Measurements from ENCODE around the gene NES. TPM values are rescaled to one million over a fixed set of nuclear protein-coding genes. Genes with fewer than 3 reads are reported as not detected.

The NES gene
- total RNA-seq, 1 experiment from 2014 or later: 8.4 TPM

DNA sequence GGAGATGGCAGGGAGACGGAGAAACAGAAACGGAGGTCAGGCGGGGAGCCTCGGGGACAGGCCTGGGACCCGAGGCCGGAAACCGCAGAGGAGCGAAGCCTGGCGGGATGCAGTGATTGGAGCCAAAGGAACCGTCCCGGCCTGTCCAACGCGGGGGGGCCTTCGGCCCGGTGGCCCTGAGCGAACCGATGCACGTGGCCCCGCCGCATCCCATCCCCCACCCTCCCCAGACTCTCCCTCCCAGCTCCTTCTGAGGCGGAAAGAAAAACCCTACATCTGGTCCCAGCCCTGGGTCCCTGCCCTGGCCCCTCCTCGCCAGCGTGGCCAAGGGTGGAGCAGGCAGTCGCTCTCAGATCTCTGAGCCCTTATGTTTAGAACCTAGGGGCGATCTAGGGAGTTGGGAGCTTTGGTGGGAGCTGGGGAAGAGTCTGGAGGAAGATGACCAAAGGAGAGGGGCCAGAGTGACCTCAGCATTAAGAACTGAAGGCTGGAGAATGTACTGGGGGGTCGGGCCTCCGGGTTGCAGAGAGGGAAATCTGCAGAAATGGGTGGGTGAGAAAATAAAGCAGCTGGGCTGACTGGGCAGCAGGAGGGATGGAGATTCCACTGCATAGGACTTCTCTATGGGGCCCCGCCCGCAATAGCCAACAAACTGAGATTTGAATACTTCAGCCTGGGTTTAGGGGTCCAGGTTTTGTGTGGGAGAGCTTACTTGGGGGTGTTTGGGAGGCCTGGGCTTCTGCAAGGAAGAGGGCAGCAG lies 29.6 kb upstream of the NES start:
- ChIA-PET POLR2A (interaction anchor here (0.9 to 6.4 kb wide), 9 partner anchors 9 to 80 kb away, joined by 3 to 87 read pairs (median 10); partner anchors contain the start of genes ISG20L2 and METTL25B), CTCF (interaction anchor here (0.6 to 14.7 kb wide), 18 partner anchors 9 to 153 kb away, joined by 3 to 310 read pairs (median 7); partner anchors contain the start of genes ISG20L2, METTL25B, NES and NTRK1)
- peak overlapping the region; percentile 80 for H3K9ac ChIP-seq (ENCODE audit: low read length)

DNA sequence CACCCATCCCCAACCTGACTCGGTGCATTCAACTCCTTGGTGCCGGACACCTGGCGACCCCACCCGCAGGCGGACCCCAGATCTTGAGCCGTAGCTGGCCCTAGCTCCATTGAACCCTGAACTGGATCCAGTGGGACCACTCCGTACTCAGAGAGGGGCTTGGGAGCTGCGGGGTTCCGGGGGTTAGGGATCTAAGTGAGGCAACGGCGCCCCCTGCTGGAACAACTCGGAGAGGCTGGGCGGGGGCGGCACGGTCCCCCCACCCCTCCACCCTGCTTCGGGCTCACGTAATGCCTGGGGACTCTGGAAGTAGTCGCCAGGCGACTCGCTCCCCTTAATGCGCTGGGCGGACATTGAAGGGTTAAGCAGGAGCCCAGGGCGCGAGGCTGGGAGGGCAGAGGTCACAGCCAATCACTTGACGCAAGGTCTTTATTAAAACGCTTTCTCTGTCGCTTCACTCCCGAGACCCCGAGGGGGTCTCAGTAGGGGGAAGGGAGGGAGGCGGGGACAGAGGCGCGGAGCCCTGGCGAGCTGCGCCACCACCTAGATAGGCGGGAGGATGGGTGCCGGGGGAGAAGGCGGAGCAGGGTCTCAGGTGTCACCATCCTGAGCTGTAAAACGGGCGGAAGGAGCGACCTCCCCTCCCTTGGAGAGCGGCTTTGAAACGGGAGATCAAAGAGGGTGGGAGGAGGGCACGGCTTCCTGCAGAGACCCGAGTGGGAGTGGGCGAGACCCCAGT lies 28.9 kb upstream of the NES start:
- no peaks in the 10 kb centered on the region for H3K9me3 ChIP-seq (ENCODE audit: control insufficient read depth in 1 of 2, insufficient read depth in 1 of 2, low read depth in 1 of 2, low read length in 2 of 2)
- ChIA-PET RAD21 (ENCODE audit: low non-redundant PET in 1 of 2, low total read pairs in 2 of 2, uncharacterized antibody in 2 of 2, unreplicated experiment in 2 of 2) (interaction anchor here (0.7 to 3.5 kb wide), 7 partner anchors 13 to 29 kb away, joined by 3 to 45 read pairs (median 13); no protein-coding TSS in a partner anchor), POLR2A (interaction anchor here (0.6 to 6.4 kb wide), 16 partner anchors 8 to 205 kb away, joined by 3 to 87 read pairs (median 4); partner anchors contain the start of genes ISG20L2, MEF2D, METTL25B and MRPL24), CTCF (interaction anchor here (0.8 to 14.7 kb wide), 19 partner anchors 9 to 222 kb away, joined by 3 to 310 read pairs (median 5); partner anchors contain the start of genes ISG20L2, METTL25B, NES and NTRK1)
- no TSS peak for BruUV-seq (replicated peaks)
- H3K36me3 ChIP-seq (ENCODE audit: control insufficient read depth in 1 of 2, insufficient read depth in 2 of 2, low read length in 2 of 2): peaks cover under 1 to 2% of the 10 kb centered on the region in 2 experiments; a peak in 2 of 4 replicates
- peaks cover 27% of the 10 kb centered on the region for H3K79me2 ChIP-seq (ENCODE audit: insufficient read depth, low read length)
- no peaks in the 10 kb centered on the region for H4K20me1 ChIP-seq (ENCODE audit: insufficient read depth)
- no peaks in the 10 kb centered on the region for H3K27me3 ChIP-seq (ENCODE audit: insufficient read depth, low read length)
- TF ChIP-seq, protein P1, sequence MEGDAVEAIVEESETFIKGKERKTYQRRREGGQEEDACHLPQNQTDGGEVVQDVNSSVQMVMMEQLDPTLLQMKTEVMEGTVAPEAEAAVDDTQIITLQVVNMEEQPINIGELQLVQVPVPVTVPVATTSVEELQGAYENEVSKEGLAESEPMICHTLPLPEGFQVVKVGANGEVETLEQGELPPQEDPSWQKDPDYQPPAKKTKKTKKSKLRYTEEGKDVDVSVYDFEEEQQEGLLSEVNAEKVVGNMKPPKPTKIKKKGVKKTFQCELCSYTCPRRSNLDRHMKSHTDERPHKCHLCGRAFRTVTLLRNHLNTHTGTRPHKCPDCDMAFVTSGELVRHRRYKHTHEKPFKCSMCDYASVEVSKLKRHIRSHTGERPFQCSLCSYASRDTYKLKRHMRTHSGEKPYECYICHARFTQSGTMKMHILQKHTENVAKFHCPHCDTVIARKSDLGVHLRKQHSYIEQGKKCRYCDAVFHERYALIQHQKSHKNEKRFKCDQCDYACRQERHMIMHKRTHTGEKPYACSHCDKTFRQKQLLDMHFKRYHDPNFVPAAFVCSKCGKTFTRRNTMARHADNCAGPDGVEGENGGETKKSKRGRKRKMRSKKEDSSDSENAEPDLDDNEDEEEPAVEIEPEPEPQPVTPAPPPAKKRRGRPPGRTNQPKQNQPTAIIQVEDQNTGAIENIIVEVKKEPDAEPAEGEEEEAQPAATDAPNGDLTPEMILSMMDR (IDR thresholded peaks at IDR 0.05 in 2 of 3, conservative IDR thresholded peaks at IDR 0.05 in 1 of 3; ENCODE audit: borderline replicate concordance in 1 of 3, insufficient read depth in 1 of 3, low read depth in 2 of 3, low read length in 2 of 3): peak in 2 of 3 experiments; percentile 80 to 92; a peak in 4 of 6 replicates
- TF ChIP-seq POLR2A (IDR thresholded peaks at IDR 0.05; ENCODE audit: borderline replicate concordance, extremely low read depth, insufficient read depth, insufficient read length): peak; percentile 24
- peak; percentile 98 for TF ChIP-seq TCF7L2 (IDR thresholded peaks at IDR 0.05; ENCODE audit: borderline replicate concordance, extremely low read depth, insufficient read depth, insufficient read length)
- peak; percentile 2 for TF ChIP-seq YY1 (IDR thresholded peaks at IDR 0.05; ENCODE audit: extremely low read depth, insufficient replicate concordance, low read depth, low read length)
- no peak for TF ChIP-seq FOSL1 (IDR thresholded peaks at IDR 0.05; ENCODE audit: low read depth)
- TF ChIP-seq CBX3 (IDR thresholded peaks at IDR 0.05; ENCODE audit: low read depth): no peak
- no peak for TF ChIP-seq EGR1 (IDR thresholded peaks at IDR 0.05; ENCODE audit: low read depth)
- H3K27ac ChIP-seq (ENCODE audit: low read depth, low read length): peak overlapping the region; percentile 89
- no peaks in the 10 kb centered on the region for H3K9me2 ChIP-seq (ENCODE audit: insufficient read depth)
- peak overlapping the region; percentile 85 for H3K4me2 ChIP-seq (ENCODE audit: low read length)
- H3K9ac ChIP-seq (ENCODE audit: low read length): peak overlapping the region; percentile 80
- H2AFZ ChIP-seq (ENCODE audit: low read depth, low read length, poor library complexity, severe bottlenecking): no peak overlapping the region
- intact Hi-C loops (cut with micrococcal nuclease): loop anchor here (1.0 kb wide), 2 partner anchors 17 to 46 kb away; no protein-coding TSS in a partner anchor
- peak; percentile 61 for ATAC-seq
- no peak for DNase-seq (ENCODE audit: low read depth, low spot score)
- peaks cover 72 to 87% of the 10 kb centered on the region in 2 experiments for H3K4me1 ChIP-seq (ENCODE audit: control insufficient read depth in 1 of 2, insufficient read depth in 2 of 2, low read length in 2 of 2)
- peak overlapping the region; percentile 62 to 63 for H3K4me3 ChIP-seq (replicated peaks in 1 of 2; ENCODE audit: low read depth in 1 of 2, low read length in 2 of 2)

More for the DNA sequence above, 29.6 kb upstream of the NES start:
- DNase-seq (ENCODE audit: low read depth, low spot score) (no peak), ATAC-seq (peak; percentile 20)
- TF ChIP-seq CBX3 (IDR thresholded peaks at IDR 0.05; ENCODE audit: low read depth): no peak
- peak; percentile 31; the same call in 1 of the 2 replicates for TF ChIP-seq ZFX (IDR thresholded peaks at IDR 0.05)
- TF ChIP-seq TCF7L2 (IDR thresholded peaks at IDR 0.05; ENCODE audit: borderline replicate concordance, extremely low read depth, insufficient read depth, insufficient read length): peak; percentile 7
- no peaks in the 10 kb centered on the region for H3K27me3 ChIP-seq (ENCODE audit: insufficient read depth, low read length)
- RAD21 ChIA-PET (ENCODE audit: low non-redundant PET in 1 of 2, low total read pairs in 2 of 2, uncharacterized antibody in 2 of 2, unreplicated experiment in 2 of 2): interaction anchor here (0.7 to 3.5 kb wide), 8 partner anchors 14 to 30 kb away, joined by 3 to 45 read pairs (median 11); no protein-coding TSS in a partner anchor
- peaks cover 0 to 2% of the 10 kb centered on the region in 2 experiments; a peak in 1 of 4 replicates for H3K36me3 ChIP-seq (ENCODE audit: control insufficient read depth in 1 of 2, insufficient read depth in 2 of 2, low read length in 2 of 2)
- intact Hi-C loops (cut with micrococcal nuclease): loop anchor here (1.0 kb wide), 1 partner anchor 18 kb away; no protein-coding TSS in a partner anchor
- peak overlapping the region; percentile 85 for H3K4me2 ChIP-seq (ENCODE audit: low read length)
- H3K4me3 ChIP-seq (replicated peaks in 1 of 2; ENCODE audit: low read depth in 1 of 2, low read length in 2 of 2): peak overlapping the region; percentile 62 to 63
- H3K9me3 ChIP-seq (ENCODE audit: control insufficient read depth in 1 of 2, insufficient read depth in 1 of 2, low read depth in 1 of 2, low read length in 2 of 2): no peaks in the 10 kb centered on the region
- peaks cover 79 to 89% of the 10 kb centered on the region in 2 experiments for H3K4me1 ChIP-seq (ENCODE audit: control insufficient read depth in 1 of 2, insufficient read depth in 2 of 2, low read length in 2 of 2)
- no peaks in the 10 kb centered on the region for H3K9me2 ChIP-seq (ENCODE audit: insufficient read depth)
- H4K20me1 ChIP-seq (ENCODE audit: insufficient read depth): no peaks in the 10 kb centered on the region
- H3K79me2 ChIP-seq (ENCODE audit: insufficient read depth, low read length): peaks cover 24% of the 10 kb centered on the region
- no TSS peak for BruUV-seq (replicated peaks)
- no peak overlapping the region for H2AFZ ChIP-seq (ENCODE audit: low read depth, low read length, poor library complexity, severe bottlenecking)
- H3K27ac ChIP-seq (ENCODE audit: low read depth, low read length): peak overlapping the region; percentile 89
